Measurements from ENCODE around the gene HEXA. TPM values are rescaled to one million over a fixed set of nuclear protein-coding genes. Genes with fewer than 3 reads are reported as not detected.

Gene HEXA
- total and polyA plus RNA-seq, 9 donors = 42.4 to 166 (median 77.7) TPM

DNA sequence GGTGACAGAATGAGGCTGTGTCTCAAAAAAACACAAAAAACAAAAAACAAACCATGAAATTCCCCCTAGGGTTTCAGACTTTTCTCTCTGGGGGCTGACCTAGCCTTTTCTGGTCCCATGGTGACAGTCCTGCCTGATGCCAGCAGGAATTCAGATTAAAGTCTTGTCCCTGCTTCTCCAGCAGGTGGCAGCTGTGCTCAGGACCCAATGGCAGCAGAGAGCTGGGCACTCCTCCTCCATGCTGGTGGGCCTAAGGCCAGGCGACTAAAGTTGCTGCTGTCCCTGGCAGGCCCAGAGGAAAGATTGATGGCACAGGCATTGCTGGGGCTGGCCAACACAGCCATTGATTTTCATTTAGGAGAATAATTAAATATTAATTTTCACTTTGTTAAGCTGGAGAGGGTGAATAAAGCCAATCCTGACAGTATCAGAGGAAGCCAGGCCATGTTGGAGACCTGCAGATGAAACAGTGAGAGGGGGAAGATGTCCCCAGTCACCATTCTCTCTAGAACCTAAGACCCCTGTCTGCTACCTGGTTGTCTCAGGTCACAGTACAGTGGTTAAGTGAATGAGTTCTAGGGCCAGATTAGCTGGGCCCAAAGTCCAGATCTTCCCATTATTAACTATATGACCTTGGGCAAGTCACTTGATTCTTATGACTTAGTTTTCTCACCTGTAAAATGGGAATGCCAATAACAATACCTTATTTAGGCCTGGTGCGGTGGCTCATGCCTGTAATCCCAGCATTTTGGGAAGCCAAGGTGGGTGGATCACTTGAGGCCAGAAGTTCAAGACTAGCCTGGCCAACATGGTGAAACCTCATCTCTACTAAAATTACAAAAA is 63.0 kb downstream of the HEXA start:
- 57 to 65% (median 63%) methylated on average over 2 of the region's 2 CpGs for WGBS, 3 donors
- no peak overlapping the region for H3K27ac ChIP-seq
- H3K9me3 ChIP-seq = no peaks in the 10 kb centered on the region
- DNase-seq = peak in 3 of 5 donors; percentile 31 to 52 (median 37)
- no peak overlapping the region for H3K4me3 ChIP-seq
- no peaks in the 10 kb centered on the region for H3K27me3 ChIP-seq
- intact Hi-C loops (cut with DNase I) = no loop called here
- H3K36me3 ChIP-seq = no peaks in the 10 kb centered on the region
- TF ChIP-seq POLR2A (IDR thresholded peaks at IDR 0.05) = no peak
- TF ChIP-seq EP300 (IDR thresholded peaks at IDR 0.05) = no peak
- TF ChIP-seq, protein P1, sequence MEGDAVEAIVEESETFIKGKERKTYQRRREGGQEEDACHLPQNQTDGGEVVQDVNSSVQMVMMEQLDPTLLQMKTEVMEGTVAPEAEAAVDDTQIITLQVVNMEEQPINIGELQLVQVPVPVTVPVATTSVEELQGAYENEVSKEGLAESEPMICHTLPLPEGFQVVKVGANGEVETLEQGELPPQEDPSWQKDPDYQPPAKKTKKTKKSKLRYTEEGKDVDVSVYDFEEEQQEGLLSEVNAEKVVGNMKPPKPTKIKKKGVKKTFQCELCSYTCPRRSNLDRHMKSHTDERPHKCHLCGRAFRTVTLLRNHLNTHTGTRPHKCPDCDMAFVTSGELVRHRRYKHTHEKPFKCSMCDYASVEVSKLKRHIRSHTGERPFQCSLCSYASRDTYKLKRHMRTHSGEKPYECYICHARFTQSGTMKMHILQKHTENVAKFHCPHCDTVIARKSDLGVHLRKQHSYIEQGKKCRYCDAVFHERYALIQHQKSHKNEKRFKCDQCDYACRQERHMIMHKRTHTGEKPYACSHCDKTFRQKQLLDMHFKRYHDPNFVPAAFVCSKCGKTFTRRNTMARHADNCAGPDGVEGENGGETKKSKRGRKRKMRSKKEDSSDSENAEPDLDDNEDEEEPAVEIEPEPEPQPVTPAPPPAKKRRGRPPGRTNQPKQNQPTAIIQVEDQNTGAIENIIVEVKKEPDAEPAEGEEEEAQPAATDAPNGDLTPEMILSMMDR (IDR thresholded peaks at IDR 0.05) = no peak
- H3K4me1 ChIP-seq (ENCODE audit: insufficient read depth) = no peaks in the 10 kb centered on the region

DNA sequence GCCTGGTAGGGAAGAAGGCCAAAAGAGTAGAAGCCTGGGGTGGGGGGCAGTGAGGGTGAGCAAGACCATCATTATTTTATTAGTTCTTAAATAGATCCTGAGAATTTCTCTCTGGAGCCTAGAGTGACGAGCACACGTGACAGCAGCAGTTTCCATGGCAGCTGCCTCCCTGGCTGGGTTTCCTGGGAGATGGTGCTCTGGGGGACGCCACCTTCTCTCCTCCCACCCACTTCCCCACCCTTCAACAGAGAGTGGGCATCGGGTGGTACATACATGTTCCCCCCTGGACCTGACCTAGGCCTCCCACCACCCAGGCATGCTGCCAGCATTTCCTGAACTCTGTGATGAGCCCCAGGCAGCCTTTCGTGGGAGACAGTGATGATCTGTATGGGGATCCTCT is 68.8 kb downstream of the HEXA start:
- Histone ChIP-seq H3K27ac (no peak overlapping the region), H3K4me3 (no peak overlapping the region), H3K36me3 (no peaks in the 10 kb centered on the region), H3K27me3 (no peaks in the 10 kb centered on the region), H3K9me3 (no peaks in the 10 kb centered on the region), H3K4me1 (ENCODE audit: insufficient read depth) (no peaks in the 10 kb centered on the region)
- intact Hi-C loops (cut with DNase I) = no loop called here
- TF ChIP-seq, protein P1 (IDR thresholded peaks at IDR 0.05) = no peak
- TF ChIP-seq EP300 (IDR thresholded peaks at IDR 0.05) (no peak), POLR2A (IDR thresholded peaks at IDR 0.05) (no peak)
- DNase-seq = no peak
- WGBS, 3 donors = 68 to 75% (median 70%) methylated on average over 5 of the region's 5 CpGs

DNA sequence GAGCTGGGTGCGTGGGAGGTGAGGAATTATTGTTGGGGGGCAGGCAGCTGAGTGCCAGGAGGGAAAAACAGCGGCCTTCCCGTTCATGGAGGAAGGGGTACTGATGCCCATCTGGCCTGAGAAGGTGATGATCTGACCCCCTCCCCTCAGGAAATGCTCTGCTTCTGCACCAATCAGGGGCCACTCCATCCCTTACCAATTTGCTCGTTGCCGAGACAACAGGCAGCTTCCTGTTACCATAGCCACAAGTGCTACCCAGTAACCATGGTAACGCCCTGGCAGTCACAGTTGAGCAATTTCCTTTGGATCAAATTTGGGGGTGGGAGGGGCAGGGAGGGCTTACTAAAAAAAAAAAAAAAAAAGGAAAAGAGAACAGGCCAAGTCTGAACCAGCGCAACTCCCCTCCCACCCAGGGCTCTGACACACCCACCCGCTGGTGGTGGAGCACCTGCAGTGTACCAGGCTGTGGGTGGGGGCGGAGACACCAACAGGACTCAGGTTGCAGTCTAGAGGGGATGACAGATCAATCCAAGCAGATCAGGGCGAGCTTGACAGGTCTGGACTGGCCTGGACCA is 69.5 kb downstream of the HEXA start:
- 69 to 77% (median 74%) methylated on average over 10 of the region's 10 CpGs for WGBS, 3 donors
- intact Hi-C loops (cut with DNase I) = no loop called here
- Histone ChIP-seq H3K36me3 (no peaks in the 10 kb centered on the region), H3K9me3 (no peaks in the 10 kb centered on the region), H3K27me3 (no peaks in the 10 kb centered on the region), H3K27ac (no peak overlapping the region), H3K4me3 (no peak overlapping the region), H3K4me1 (ENCODE audit: insufficient read depth) (no peaks in the 10 kb centered on the region)
- TF ChIP-seq EP300 (IDR thresholded peaks at IDR 0.05) = no peak
- TF ChIP-seq, protein P1 (IDR thresholded peaks at IDR 0.05) = no peak
- TF ChIP-seq POLR2A (IDR thresholded peaks at IDR 0.05) = no peak
- no peak for DNase-seq

DNA sequence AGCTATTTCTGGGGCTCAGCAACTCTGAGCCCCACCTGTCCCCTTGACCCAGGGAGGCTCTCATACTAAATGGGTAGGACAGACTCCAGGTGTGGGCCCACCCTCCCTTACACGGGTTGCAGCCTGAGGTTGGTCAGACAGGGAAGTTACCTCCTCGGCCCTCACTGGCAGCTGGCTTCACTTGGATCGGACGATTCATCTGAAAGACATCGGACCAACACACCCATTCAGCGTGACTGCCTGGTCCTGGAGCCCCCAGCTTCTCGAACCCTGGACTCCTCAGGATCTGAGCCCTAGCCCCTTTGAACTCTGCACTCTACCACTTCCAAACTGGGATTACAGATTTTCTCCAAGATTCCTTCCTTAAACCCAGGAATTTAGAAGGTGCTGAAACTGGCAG is 71.2 kb downstream of the HEXA start:
- no peaks in the 10 kb centered on the region for H3K4me1 ChIP-seq (ENCODE audit: insufficient read depth)
- H3K4me3 ChIP-seq = no peak overlapping the region
- TF ChIP-seq EP300 (IDR thresholded peaks at IDR 0.05) (no peak), POLR2A (IDR thresholded peaks at IDR 0.05) (no peak)
- TF ChIP-seq, protein P1 (IDR thresholded peaks at IDR 0.05) = no peak
- no peaks in the 10 kb centered on the region for H3K9me3 ChIP-seq
- no peak overlapping the region for H3K27ac ChIP-seq
- H3K36me3 ChIP-seq = no peaks in the 10 kb centered on the region
- no peak for DNase-seq
- no peaks in the 10 kb centered on the region for H3K27me3 ChIP-seq
- intact Hi-C loops (cut with DNase I) = no loop called here
- WGBS, 3 donors = 91 to 92% (median 92%) methylated on average over 7 of the region's 7 CpGs
